Measurements from ENCODE around the gene SLC6A17. TPM values are rescaled to one million over a fixed set of nuclear protein-coding genes. Genes with fewer than 3 reads are reported as not detected.

SLC6A17 gene
- total RNA-seq, 2 experiments from 2014 or later = 0.07 TPM

- Mint-ChIP-seq H3K4me3 (no peak overlapping the region), H3K36me3 (ENCODE audit: low read depth) (no peaks in the 10 kb centered on the region), H3K27me3 (peaks cover 32% of the 10 kb centered on the region), H3K27ac (no peak overlapping the region), H3K4me1 (no peaks in the 10 kb centered on the region), H3K9me3 (ENCODE audit: low read depth) (no peaks in the 10 kb centered on the region)
- DNase-seq (no peak), ATAC-seq (no peak)
- POLR2A ChIA-PET = no interaction called here
- CTCF ChIA-PET = interaction anchor here (1.6 kb wide), 1 partner anchor 42 kb away, joined by 4 read pairs; no protein-coding TSS in a partner anchor
- intact Hi-C loops (cut with DNase I, micrococcal nuclease) = no loop called here
Measured at GRCh38 chr1:110160538-110161100, 10.3 kb downstream of the SLC6A17 start.

- no peak overlapping the region for H3K4me3 Mint-ChIP-seq
- POLR2A ChIA-PET = no interaction called here
- H3K36me3 Mint-ChIP-seq (ENCODE audit: low read depth) = no peaks in the 10 kb centered on the region
- intact Hi-C loops (cut with DNase I, micrococcal nuclease) = no loop called here
- H3K27ac Mint-ChIP-seq = no peak overlapping the region
- CTCF ChIA-PET = interaction anchor here (0.9 to 2.5 kb wide), 3 partner anchors 35 to 42 kb away, joined by 3 to 8 read pairs (median 4); no protein-coding TSS in a partner anchor
- peaks cover 29% of the 10 kb centered on the region for H3K27me3 Mint-ChIP-seq
- H3K4me1 Mint-ChIP-seq = no peaks in the 10 kb centered on the region
- DNase-seq (no peak), ATAC-seq (no peak)
- H3K9me3 Mint-ChIP-seq (ENCODE audit: low read depth) = no peaks in the 10 kb centered on the region
Measured at GRCh38 chr1:110161165-110161564, 10.9 kb downstream of the SLC6A17 start.

GRCh38 chr1:110161849-110162248, 11.6 kb downstream of the SLC6A17 start:
- Mint-ChIP-seq H3K27me3 (peaks cover 23% of the 10 kb centered on the region), H3K4me1 (no peaks in the 10 kb centered on the region), H3K36me3 (ENCODE audit: low read depth) (no peaks in the 10 kb centered on the region), H3K27ac (no peak overlapping the region), H3K9me3 (ENCODE audit: low read depth) (no peaks in the 10 kb centered on the region), H3K4me3 (no peak overlapping the region)
- ChIA-PET CTCF (interaction anchor here (0.9 to 2.5 kb wide), 5 partner anchors 11 to 102 kb away, joined by 3 to 8 read pairs (median 4); no protein-coding TSS in a partner anchor), POLR2A (no interaction called here)
- intact Hi-C loops (cut with DNase I, micrococcal nuclease) = no loop called here
- DNase-seq = no peak
- no peak for ATAC-seq

GRCh38 chr1:110163591-110163990, 13.3 kb downstream of the SLC6A17 start:
- H3K9me3 Mint-ChIP-seq (ENCODE audit: low read depth) = no peaks in the 10 kb centered on the region
- H3K27ac Mint-ChIP-seq = no peak overlapping the region
- H3K4me1 Mint-ChIP-seq = no peaks in the 10 kb centered on the region
- H3K36me3 Mint-ChIP-seq (ENCODE audit: low read depth) = no peaks in the 10 kb centered on the region
- no peak for DNase-seq
- ChIA-PET POLR2A (no interaction called here), CTCF (interaction anchor here (1.1 to 2.5 kb wide), 2 partner anchors 33 to 58 kb away, joined by 6 to 8 read pairs; no protein-coding TSS in a partner anchor)
- H3K4me3 Mint-ChIP-seq = no peak overlapping the region
- H3K27me3 Mint-ChIP-seq = peaks cover 16% of the 10 kb centered on the region
- intact Hi-C loops (cut with DNase I, micrococcal nuclease) = no loop called here
- ATAC-seq = no peak

- intact Hi-C loops (cut with DNase I, micrococcal nuclease) = no loop called here
- Mint-ChIP-seq H3K4me3 (no peak overlapping the region), H3K9me3 (ENCODE audit: low read depth) (no peaks in the 10 kb centered on the region), H3K27ac (no peak overlapping the region), H3K36me3 (ENCODE audit: low read depth) (no peaks in the 10 kb centered on the region), H3K27me3 (peaks cover 15% of the 10 kb centered on the region), H3K4me1 (no peaks in the 10 kb centered on the region)
- CTCF ChIA-PET = interaction anchor here (1.0 kb wide), 1 partner anchor 60 kb away, joined by 3 read pairs; no protein-coding TSS in a partner anchor
- ATAC-seq (no peak), DNase-seq (no peak)
- POLR2A ChIA-PET = no interaction called here
Measured at GRCh38 chr1:110164725-110165350, 14.5 kb downstream of the SLC6A17 start.

GRCh38 chr1:110165761-110166231, 15.5 kb downstream of the SLC6A17 start:
- CTCF ChIA-PET = interaction anchor here (0.7 to 1.5 kb wide), 4 partner anchors 17 to 125 kb away, joined by 3 to 4 read pairs (median 4); partner anchors contain the start of gene KCNC4
- intact Hi-C loops (cut with DNase I, micrococcal nuclease) = no loop called here
- Mint-ChIP-seq H3K27ac (no peak overlapping the region), H3K4me1 (no peaks in the 10 kb centered on the region), H3K4me3 (no peak overlapping the region), H3K9me3 (ENCODE audit: low read depth) (no peaks in the 10 kb centered on the region), H3K27me3 (peaks cover 10% of the 10 kb centered on the region), H3K36me3 (ENCODE audit: low read depth) (no peaks in the 10 kb centered on the region)
- DNase-seq (no peak), ATAC-seq (no peak)
- POLR2A ChIA-PET = no interaction called here

GRCh38 chr1:110166861-110167260, 16.6 kb downstream of the SLC6A17 start:
- no peaks in the 10 kb centered on the region for H3K9me3 Mint-ChIP-seq (ENCODE audit: low read depth)
- H3K36me3 Mint-ChIP-seq (ENCODE audit: low read depth) = no peaks in the 10 kb centered on the region
- no peak for DNase-seq
- POLR2A ChIA-PET = interaction anchor here (0.6 kb wide), 1 partner anchor 382 kb away, joined by 3 read pairs; no protein-coding TSS in a partner anchor
- intact Hi-C loops (cut with DNase I, micrococcal nuclease) = no loop called here
- ATAC-seq = no peak
- H3K27me3 Mint-ChIP-seq = peaks cover 13% of the 10 kb centered on the region
- no peak overlapping the region for H3K4me3 Mint-ChIP-seq
- CTCF ChIA-PET = interaction anchor here (0.6 to 1.5 kb wide), 6 partner anchors 10 to 43 kb away, joined by 3 to 5 read pairs (median 4); partner anchors contain the start of genes KCNC4 and SLC6A17
- H3K27ac Mint-ChIP-seq = no peak overlapping the region
- H3K4me1 Mint-ChIP-seq = no peaks in the 10 kb centered on the region

- Mint-ChIP-seq H3K36me3 (ENCODE audit: low read depth) (no peaks in the 10 kb centered on the region), H3K4me3 (no peak overlapping the region), H3K27me3 (peaks cover 4% of the 10 kb centered on the region), H3K27ac (no peak overlapping the region), H3K9me3 (ENCODE audit: low read depth) (no peaks in the 10 kb centered on the region), H3K4me1 (no peaks in the 10 kb centered on the region)
- CTCF ChIA-PET = interaction anchor here (2.0 kb wide), 1 partner anchor 325 kb away, joined by 5 read pairs; no protein-coding TSS in a partner anchor
- intact Hi-C loops (cut with DNase I, micrococcal nuclease) = no loop called here
- POLR2A ChIA-PET = interaction anchor here (0.6 kb wide), 1 partner anchor 180 kb away, joined by 5 read pairs; no protein-coding TSS in a partner anchor
- DNase-seq (no peak), ATAC-seq (no peak)
Measured at GRCh38 chr1:110170766-110171733, 20.8 kb downstream of the SLC6A17 start.

GRCh38 chr1:110172001-110172400, 21.7 kb downstream of the SLC6A17 start:
- Mint-ChIP-seq H3K4me1 (no peaks in the 10 kb centered on the region), H3K9me3 (ENCODE audit: low read depth) (no peaks in the 10 kb centered on the region), H3K27ac (no peak overlapping the region), H3K4me3 (no peak overlapping the region), H3K36me3 (ENCODE audit: low read depth) (no peaks in the 10 kb centered on the region), H3K27me3 (peaks cover 4% of the 10 kb centered on the region)
- CTCF ChIA-PET = interaction anchor here (0.6 to 2.0 kb wide), 2 partner anchors 324 to 632 kb away, joined by 3 to 5 read pairs; no protein-coding TSS in a partner anchor
- POLR2A ChIA-PET = no interaction called here
- intact Hi-C loops (cut with DNase I, micrococcal nuclease) = no loop called here
- DNase-seq (no peak), ATAC-seq (no peak)

- no peaks in the 10 kb centered on the region for H3K4me1 Mint-ChIP-seq
- H3K4me3 Mint-ChIP-seq = no peak overlapping the region
- CTCF ChIA-PET = interaction anchor here (1.0 kb wide), 1 partner anchor 11 kb away, joined by 3 read pairs; no protein-coding TSS in a partner anchor
- H3K36me3 Mint-ChIP-seq (ENCODE audit: low read depth) = no peaks in the 10 kb centered on the region
- POLR2A ChIA-PET = no interaction called here
- DNase-seq = no peak
- intact Hi-C loops (cut with DNase I, micrococcal nuclease) = no loop called here
- peaks cover 4% of the 10 kb centered on the region for H3K27me3 Mint-ChIP-seq
- H3K27ac Mint-ChIP-seq = no peak overlapping the region
- H3K9me3 Mint-ChIP-seq (ENCODE audit: low read depth) = no peaks in the 10 kb centered on the region
- ATAC-seq = no peak
Measured at GRCh38 chr1:110173466-110174105, 23.3 kb downstream of the SLC6A17 start.

GRCh38 chr1:110174961-110175360, 24.7 kb downstream of the SLC6A17 start:
- POLR2A ChIA-PET = no interaction called here
- Mint-ChIP-seq H3K4me1 (no peaks in the 10 kb centered on the region), H3K4me3 (no peak overlapping the region), H3K9me3 (ENCODE audit: low read depth) (no peaks in the 10 kb centered on the region), H3K27me3 (peaks cover 4% of the 10 kb centered on the region), H3K27ac (no peak overlapping the region), H3K36me3 (ENCODE audit: low read depth) (no peaks in the 10 kb centered on the region)
- intact Hi-C loops (cut with DNase I, micrococcal nuclease) = no loop called here
- ATAC-seq (no peak), DNase-seq (no peak)
- CTCF ChIA-PET = interaction anchor here (0.5 kb wide), 1 partner anchor 117 kb away, joined by 5 read pairs; no protein-coding TSS in a partner anchor
